Subcutaneous adipose tissue (tissue), 4 donors: ENCODE results near the gene UBE2C. TPM values are rescaled to one million over a fixed set of nuclear protein-coding genes. Genes with fewer than 3 reads are reported as not detected.

Experiments used
- CTCF ChIP-seq: fragments of 450-650 bp; IDR thresholded peaks from one replicate; pipeline ENCODE4 v1.5.1; 2016; ENCODE audit warnings: low read depth, mild to moderate bottlenecking, control low read depth, antibody characterized with exemption, moderate library complexity
- total RNA-seq, 4 donors: library from RNA; depleted of rRNA; stranded (reverse); fragments of >200 nt; gene quantifications; one replicate each; pipeline ENCODE4 v1.1.0, GENCODE V29; 2016

UBE2C gene
- 1 to 10 TPM in 3 of 4 donors, not detected in 1; 1.3 to 3.1 (median 1.8) TPM for total RNA-seq

GRCh38 chr20:45812157-45813005, at the start of gene UBE2C:
UBE2C (plus strand) TSS chr20:45812644; CDS start chr20:45812696, 52 bp downstream.
- TF ChIP-seq CTCF, result no peak

- no peak for TF ChIP-seq CTCF
These were observed 47.1 kb upstream of the UBE2C start for GRCh38 chr20:45765307-45765875.

- no peak for TF ChIP-seq CTCF
These were observed 46.5 kb upstream of the UBE2C start for GRCh38 chr20:45765980-45766379.

GRCh38 chr20:45768479-45768878, 44.0 kb upstream of the UBE2C start:
- TF ChIP-seq CTCF, result no peak

- no peak for TF ChIP-seq CTCF
These were observed 41.2 kb upstream of the UBE2C start for GRCh38 chr20:45771182-45771759.

GRCh38 chr20:45772693-45773092, 39.8 kb upstream of the UBE2C start:
- no peak for TF ChIP-seq CTCF

- TF ChIP-seq CTCF, result no peak
These were observed 37.5 kb upstream of the UBE2C start for GRCh38 chr20:45774945-45775344.
